ENCODE results near the gene TAF1D.

Gene TAF1D

DNA sequence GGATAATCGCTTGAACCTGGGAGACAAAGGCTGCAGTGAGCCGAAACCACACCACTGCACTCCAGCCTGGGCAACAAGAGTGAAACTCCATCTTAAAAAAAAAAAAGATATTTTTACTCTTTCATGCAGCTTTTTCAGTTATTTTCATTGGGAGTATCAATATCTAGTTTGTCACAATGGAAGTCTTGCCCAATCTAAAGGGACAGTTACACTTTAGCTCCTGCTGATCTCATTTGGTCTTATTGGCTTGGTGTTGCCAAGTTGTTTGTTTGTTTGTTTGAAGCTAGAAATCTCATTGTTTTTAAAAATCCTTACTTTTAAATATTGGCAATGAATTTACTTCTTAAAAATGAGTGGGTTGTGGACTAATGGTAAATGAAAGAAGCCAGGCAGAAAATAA lies 55.1 kb downstream of the TAF1D start:
- in situ Hi-C loops (cut with MboI; ENCODE audit: low pct_unique_long_range_greater_than_20kb, low sequenced_read_pairs) = no loop called here
- DNase-seq = no peak
